ENCODE data around the gene THAP3.

DNA sequence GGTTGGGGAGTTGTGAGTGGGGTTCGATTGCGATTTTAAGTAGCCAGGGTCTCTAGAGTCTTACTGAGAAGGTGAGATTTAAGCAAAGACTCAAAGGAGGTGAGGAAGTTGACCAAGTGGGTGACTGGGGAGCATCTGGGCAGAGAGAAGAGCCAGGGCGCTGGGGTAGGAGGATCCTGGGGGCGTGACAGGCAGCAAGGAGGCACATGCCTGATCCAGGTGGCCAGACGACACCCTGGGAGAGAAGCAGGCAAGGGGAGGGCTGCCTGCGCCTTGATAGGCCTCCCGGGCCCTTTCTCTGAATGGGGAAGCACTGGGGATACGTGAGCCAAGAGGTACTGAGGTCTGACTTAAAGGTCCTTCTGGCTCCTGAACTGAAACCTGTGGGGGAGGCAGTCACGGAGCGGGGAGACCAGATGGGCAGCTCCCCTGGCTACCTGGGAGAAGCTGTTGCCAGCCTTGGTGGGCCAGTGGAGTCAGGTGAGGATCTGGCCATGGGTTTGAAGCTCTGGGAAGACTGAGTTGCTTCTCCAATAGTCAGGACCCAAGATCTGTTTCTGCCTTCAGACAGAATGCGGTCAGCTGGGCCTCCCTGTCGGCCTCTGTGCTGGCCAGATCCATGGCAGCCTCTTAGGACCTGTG lies 39.5 kb upstream of the THAP3 start:
- no peak for TF ChIP-seq EZH2 (IDR thresholded peaks at IDR 0.05; ENCODE audit: borderline replicate concordance, low read length)
- no peak for TF ChIP-seq CTCF (IDR thresholded peaks at IDR 0.05; ENCODE audit: low read length)
